GM12878 (cell line): ENCODE results near the gene NPM1.

ENCODE experiments used
- CTCF ChIP-seq, 3 experiments: IDR thresholded peaks in 2 of 3; conservative IDR thresholded peaks in 1 of 3; 2 replicates each; pipeline ENCODE4 v1.5.1; 2011; ENCODE audit warnings: low read depth in 3 of 3, low read length in 3 of 3, mild to moderate bottlenecking in 3 of 3, control low read depth in 2 of 3, moderate library complexity in 2 of 3, inconsistent platforms in 1 of 3, mixed read lengths in 1 of 3; ENCODE audit not compliant: control insufficient read depth in 2 of 3, insufficient read depth in 1 of 3; ENCODE audit errors: extremely low read depth in 1 of 3
- REST ChIP-seq: IDR thresholded peaks from 2 replicates; pipeline ENCODE4 v1.6.1; 2012; ENCODE audit warnings: mild to moderate bottlenecking, low read depth, low read length

- TF ChIP-seq REST (no peak), CTCF (IDR thresholded peaks at IDR 0.05 in 2 of 3, conservative IDR thresholded peaks at IDR 0.05 in 1 of 3; ENCODE audit: control insufficient read depth in 2 of 3, extremely low read depth in 1 of 3, insufficient read depth in 1 of 3, low read depth in 3 of 3, low read length in 3 of 3) (peak; percentile 18 to 36 (median 32); a peak in 2 of 6 replicates)
Measured at GRCh38 chr5:171405615-171406014, 18.0 kb downstream of the NPM1 start.
